Retina (tissue), 1 donor: Measurements from ENCODE around the gene CLIC6.

Source experiments
- DNase-seq: peaks from one replicate; pipeline ENCODE4 v3.0.0-alpha.2; 2016

The CLIC6 gene

GRCh38 chr21:34668803-34669148, at the start of gene CLIC6:
TSS of gene CLIC6 (plus strand) at chr21:34668994. CDS start at chr21:34669389, 395 bp downstream.
- DNase-seq, result no peak

GRCh38 chr21:34619841-34620665, 48.7 kb upstream of the CLIC6 start:
- no peak for DNase-seq

- no peak for DNase-seq
Observed at GRCh38 chr21:34621434-34622350, 47.1 kb upstream of the CLIC6 start.

GRCh38 chr21:34623516-34623915, 45.3 kb upstream of the CLIC6 start:
- no peak for DNase-seq

- DNase-seq, result no peak
Observed at GRCh38 chr21:34625030-34625593, 43.7 kb upstream of the CLIC6 start.

GRCh38 chr21:34626131-34626530, 42.7 kb upstream of the CLIC6 start:
- DNase-seq, result no peak

- DNase-seq, result peak; percentile 69
Observed at GRCh38 chr21:34630536-34631143, 38.2 kb upstream of the CLIC6 start.

- DNase-seq, result no peak
Observed at GRCh38 chr21:34632498-34632897, 36.3 kb upstream of the CLIC6 start.

GRCh38 chr21:34635307-34635706, 33.5 kb upstream of the CLIC6 start:
- no peak for DNase-seq

GRCh38 chr21:34636961-34637360, 31.8 kb upstream of the CLIC6 start:
- no peak for DNase-seq

GRCh38 chr21:34639250-34639649, 29.5 kb upstream of the CLIC6 start:
- DNase-seq, result no peak

GRCh38 chr21:34639882-34640788, 28.7 kb upstream of the CLIC6 start:
- DNase-seq, result no peak

- no peak for DNase-seq
Observed at GRCh38 chr21:34640858-34641257, 27.9 kb upstream of the CLIC6 start.

GRCh38 chr21:34642211-34643075, 26.4 kb upstream of the CLIC6 start:
- DNase-seq, result no peak

GRCh38 chr21:34644825-34645224, 24.0 kb upstream of the CLIC6 start:
- DNase-seq, result no peak

GRCh38 chr21:34647555-34647954, 21.2 kb upstream of the CLIC6 start:
- no peak for DNase-seq

- DNase-seq, result no peak
Observed at GRCh38 chr21:34648739-34649297, 20.0 kb upstream of the CLIC6 start.

- no peak for DNase-seq
Observed at GRCh38 chr21:34649400-34649799, 19.4 kb upstream of the CLIC6 start.

- DNase-seq, result no peak
Observed at GRCh38 chr21:34650861-34651431, 17.8 kb upstream of the CLIC6 start.

- no peak for DNase-seq
Observed at GRCh38 chr21:34651642-34652041, 17.2 kb upstream of the CLIC6 start.
